ENCODE data around the gene TMEM183A.
"Not testable (repeated sequence)": the region's sequence is repeated elsewhere in the genome, so short reads cannot be mapped to it uniquely, and the experiment has no call there.

Gene TMEM183A

GRCh38 chr1:203006948-203007871 lies at the start of gene TMEM183A:
Gene TMEM183A (plus strand): TSS chr1:203007374. CDS start chr1:203007466, 92 bp downstream.
- in situ Hi-C loops (cut with MboI; ENCODE audit: low sequenced_read_pairs), result loop anchor here (5.0 kb wide), 1 partner anchor 1275 kb away; no protein-coding TSS in a partner anchor

GRCh38 chr1:202957733-202958543 lies 49.2 kb upstream of the TMEM183A start, which contains the start of gene ADIPOR1:
Gene ADIPOR1 (minus strand): TSS chr1:202958312. CDS start chr1:202951070, 7,242 bp downstream.
- in situ Hi-C loops (cut with MboI; ENCODE audit: low sequenced_read_pairs), result no loop called here

GRCh38 chr1:202958544-202959275 lies 48.5 kb upstream of the TMEM183A start:
- in situ Hi-C loops (cut with MboI; ENCODE audit: low sequenced_read_pairs), result no loop called here

DNA sequence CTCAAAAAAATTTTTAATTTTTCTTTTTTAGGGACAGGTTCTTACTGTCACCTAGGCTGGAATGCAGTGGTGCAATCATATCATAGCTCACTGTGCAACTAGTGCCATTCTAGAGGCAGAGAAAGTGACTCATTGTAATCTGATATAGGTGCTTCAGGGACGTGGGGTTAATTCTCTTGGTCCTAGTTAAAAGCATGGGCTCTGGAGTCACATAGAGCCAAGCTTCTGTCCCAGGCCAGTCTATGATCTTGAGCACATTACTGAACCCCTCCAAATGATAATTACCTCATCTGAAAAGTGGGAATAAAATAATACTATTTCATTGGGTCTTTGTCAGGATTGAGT lies 47.9 kb upstream of the TMEM183A start:
- in situ Hi-C loops (cut with MboI; ENCODE audit: low sequenced_read_pairs), result no loop called here

DNA sequence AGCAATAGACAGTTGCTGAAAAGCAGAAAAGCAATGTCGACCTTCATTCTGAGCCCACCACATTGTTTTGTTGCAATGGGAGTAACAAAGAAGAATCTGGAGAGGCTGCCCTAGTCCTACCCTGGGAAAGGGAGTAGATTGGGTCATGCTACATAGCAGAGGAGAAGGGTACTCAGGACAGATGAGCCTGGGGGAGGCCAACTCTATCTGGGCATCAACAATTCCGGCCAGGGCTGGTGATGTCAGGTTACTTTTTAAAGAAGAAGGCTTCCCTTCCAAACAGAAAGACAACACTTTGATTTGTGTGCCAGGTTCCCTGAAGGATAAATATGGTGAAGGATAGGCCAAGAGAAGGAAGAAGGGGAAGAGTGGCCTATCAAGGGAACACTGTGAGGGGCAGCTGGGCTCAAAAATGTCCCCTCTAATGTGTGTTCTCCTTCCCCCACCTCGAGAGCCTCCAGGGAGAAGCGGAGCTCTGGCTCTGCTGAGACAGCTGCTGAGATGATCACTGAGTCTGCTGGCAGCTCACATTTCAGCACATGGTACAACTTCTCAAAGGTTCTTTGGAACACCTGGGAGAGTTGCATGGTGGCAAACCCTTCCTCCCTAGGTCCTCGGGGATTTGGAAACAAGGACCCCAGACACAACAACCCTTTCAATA lies 45.8 kb upstream of the TMEM183A start:
- in situ Hi-C loops (cut with MboI; ENCODE audit: low sequenced_read_pairs), result no loop called here

DNA sequence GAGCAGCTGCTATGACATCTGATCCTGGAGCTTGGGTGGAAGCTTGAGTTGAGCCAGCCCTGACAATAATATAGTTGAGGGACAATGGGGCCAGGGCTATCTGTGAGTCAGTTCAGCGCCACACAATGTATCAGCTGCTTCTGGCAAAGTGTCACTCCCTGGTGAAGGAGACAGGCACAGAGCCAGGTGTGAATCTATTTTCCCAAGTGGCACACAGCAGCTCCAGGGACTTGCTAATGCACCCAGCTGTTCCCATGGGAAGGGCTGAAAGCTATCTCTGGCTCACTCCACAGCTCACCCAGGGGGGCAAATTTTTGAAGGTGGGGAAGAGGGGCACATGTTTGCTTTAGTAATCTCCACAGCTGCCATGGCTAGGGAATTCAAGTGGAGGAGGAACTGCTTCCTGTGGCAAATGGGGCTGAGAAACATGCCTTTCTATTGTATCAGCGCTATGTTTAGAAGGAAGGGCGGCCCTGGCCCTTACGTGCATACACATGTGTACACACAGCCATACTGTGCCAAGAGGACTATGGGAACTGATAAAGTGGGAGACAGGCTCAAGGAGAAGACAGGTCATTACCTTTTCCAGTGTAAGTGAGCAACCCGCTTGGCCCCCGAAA lies 42.3 kb upstream of the TMEM183A start:
- in situ Hi-C loops (cut with MboI; ENCODE audit: low sequenced_read_pairs), result no loop called here

DNA sequence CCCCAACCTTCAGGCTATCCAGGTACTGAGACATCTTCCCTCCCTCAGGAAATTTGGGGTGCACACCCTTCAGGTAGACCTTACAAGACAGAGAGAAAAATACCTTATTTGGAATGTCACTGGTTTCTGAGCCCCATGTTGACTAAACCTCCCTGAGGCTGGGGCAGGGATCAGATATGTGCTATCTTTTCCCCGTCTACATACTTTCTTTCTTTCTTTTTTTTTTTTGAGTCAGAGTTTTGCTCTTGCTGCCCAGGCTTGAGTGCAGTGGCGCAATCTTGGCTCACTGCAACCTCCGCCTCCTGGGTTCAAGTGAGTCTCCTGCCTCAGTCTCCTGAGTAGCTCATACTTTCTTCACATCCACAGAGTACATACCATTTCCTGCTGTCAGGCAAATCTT lies 41.8 kb upstream of the TMEM183A start:
- in situ Hi-C loops (cut with MboI; ENCODE audit: low sequenced_read_pairs), result no loop called here

DNA sequence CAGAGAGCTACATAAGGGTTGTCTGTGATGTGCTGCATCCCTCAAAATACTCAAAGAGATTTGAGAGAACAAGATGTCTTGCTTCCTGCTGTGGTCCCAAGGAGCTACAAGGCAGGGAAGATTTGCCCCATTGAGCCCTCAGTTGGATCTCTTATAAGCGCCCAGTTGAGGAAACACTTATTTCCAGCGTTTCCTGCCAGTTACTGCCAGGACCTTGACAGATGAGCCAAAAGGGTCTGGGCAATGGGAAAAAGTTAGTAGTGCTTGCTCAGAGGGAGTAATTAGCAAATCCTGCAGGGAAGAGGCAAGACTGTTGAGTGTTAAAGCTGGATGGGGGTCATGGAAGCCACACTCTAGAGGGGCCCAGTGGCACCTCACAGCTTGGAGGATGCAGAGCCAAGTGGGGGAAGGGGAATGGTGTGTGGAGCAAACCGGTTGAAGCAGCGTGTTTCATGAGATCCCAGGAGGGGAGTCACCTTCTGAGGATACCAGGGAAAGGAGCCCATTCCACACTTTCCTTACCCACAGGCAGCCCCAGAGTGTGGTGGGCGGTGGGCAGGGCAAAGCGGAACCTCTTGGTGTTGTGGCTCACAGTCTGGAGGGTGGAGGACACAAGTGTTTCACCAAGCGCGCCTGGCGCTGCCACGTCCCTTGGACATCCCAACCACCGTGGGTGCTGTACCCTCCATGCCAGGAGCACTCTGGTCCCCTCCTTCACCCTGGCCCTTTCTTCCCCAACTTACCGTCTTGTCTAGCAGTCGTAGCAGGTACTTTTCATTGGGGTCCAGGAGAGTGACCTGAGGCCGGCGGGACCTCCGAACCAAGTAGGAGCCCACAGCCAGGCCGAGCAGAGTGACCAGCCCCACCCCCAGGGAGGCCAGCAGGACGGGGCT lies 40.9 kb upstream of the TMEM183A start:
- in situ Hi-C loops (cut with MboI; ENCODE audit: low sequenced_read_pairs), result no loop called here

DNA sequence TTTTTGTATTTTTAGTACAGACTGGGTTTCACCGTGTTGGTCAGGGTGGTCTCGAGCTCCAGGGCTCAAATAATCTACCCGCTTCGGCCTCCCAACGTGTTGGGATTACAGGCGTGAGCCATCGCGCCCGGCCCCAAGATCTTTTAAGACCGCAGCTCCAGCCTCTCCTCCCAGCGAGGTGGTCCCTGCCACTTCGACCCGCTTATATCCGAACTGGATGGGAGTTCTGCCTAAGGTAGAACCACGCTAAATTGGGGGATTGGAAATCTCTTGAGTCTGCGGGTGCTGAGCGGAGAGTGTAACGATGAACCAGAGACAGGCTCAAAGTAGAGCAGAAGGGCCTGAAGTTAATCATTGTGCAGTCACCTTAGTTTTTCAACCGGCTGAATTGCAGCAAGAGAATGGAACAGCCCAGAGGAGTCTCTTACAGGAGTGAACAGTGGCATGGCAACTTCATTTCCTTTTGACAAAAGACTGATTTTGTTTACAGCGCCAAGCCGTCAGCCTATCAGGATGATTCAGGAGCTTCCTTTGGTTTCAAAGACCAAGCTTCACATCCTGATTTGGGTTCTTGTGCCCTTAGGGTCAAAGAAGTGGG lies 39.4 kb upstream of the TMEM183A start:
- in situ Hi-C loops (cut with MboI; ENCODE audit: low sequenced_read_pairs), result no loop called here

DNA sequence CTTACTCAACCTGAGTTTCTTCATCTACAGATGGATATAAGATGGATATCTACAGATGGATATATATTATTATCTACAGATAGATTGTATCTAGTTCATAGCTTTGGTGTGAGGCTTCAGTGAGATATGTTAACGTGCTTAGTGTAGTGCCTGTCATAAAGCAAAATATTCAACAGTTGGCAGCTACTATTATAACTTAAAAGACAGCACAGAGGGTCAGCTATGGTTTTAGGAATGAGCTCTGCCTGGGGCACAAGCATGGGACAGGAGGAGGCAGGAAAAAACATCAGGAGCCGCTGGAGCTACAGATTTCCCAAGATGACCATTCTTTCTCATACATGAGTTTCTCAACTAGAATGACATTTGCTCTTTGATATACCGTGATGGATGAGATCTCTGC lies 38.8 kb upstream of the TMEM183A start:
- in situ Hi-C loops (cut with MboI; ENCODE audit: low sequenced_read_pairs), result no loop called here

GRCh38 chr1:202968895-202969295 lies 38.3 kb upstream of the TMEM183A start:
- in situ Hi-C loops (cut with MboI; ENCODE audit: low sequenced_read_pairs), result no loop called here

- in situ Hi-C loops (cut with MboI; ENCODE audit: low sequenced_read_pairs), result no loop called here
Measured at GRCh38 chr1:202972046-202972445, 35.1 kb upstream of the TMEM183A start.

DNA sequence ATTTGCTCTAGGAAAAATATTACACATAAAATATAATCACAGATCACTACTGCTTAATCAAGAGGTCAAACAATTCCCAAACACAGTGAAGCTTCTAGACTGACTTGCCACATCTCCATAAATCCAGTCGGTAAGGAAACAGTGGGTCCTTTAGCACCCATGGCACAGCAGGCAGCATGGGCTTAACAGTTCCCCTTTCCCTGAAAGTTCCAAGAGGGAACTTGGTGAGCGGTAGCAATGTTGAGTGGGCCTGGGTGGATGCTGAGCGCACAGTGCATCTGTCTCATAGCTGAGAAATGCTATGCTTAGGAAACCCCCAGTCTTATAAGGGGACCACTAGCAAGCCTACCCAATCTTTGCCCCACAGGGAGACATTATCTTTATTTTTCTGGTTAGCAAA lies 32.3 kb upstream of the TMEM183A start:
- in situ Hi-C loops (cut with MboI; ENCODE audit: low sequenced_read_pairs), result no loop called here

DNA sequence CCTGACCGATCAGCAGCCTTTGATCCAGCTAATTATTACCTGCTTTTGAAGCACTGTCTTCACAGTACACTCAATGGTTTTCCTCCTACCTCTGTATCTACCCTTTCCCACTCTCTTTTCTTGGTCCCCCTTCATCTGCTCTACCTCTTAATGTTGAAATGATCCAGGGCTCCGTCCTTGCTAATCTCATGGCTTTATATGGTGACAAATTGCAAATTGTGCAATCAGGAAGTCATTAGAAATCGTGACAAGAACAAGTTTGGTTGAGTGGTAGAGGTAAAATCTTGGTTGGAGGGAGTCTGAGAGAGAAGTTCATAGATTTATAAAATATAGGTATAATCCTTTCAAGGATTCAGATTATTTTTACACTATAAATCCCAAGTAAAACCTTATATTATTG lies 30.5 kb upstream of the TMEM183A start:
- in situ Hi-C loops (cut with MboI; ENCODE audit: low sequenced_read_pairs), result no loop called here

GRCh38 chr1:202979459-202979858 lies 27.7 kb upstream of the TMEM183A start:
- in situ Hi-C loops (cut with MboI; ENCODE audit: low sequenced_read_pairs), result no loop called here

GRCh38 chr1:202981939-202982338 lies 25.2 kb upstream of the TMEM183A start:
- in situ Hi-C loops (cut with MboI; ENCODE audit: low sequenced_read_pairs), result no loop called here

GRCh38 chr1:202982715-202983430 lies 24.3 kb upstream of the TMEM183A start:
- in situ Hi-C loops (cut with MboI; ENCODE audit: low sequenced_read_pairs), result no loop called here

GRCh38 chr1:202986120-202986519 lies 21.1 kb upstream of the TMEM183A start:
- in situ Hi-C loops (cut with MboI; ENCODE audit: low sequenced_read_pairs), result not testable (repeated sequence)

All from HL-60/S4 (cell line).